GM23338 (cell line): ENCODE results near the gene ADGRL3.

ENCODE experiments used
- CTCF ChIP-seq, 2 experiments: fragments of 200-600 bp in 1 of 2; sonication (generic) in 1 of 2; conservative IDR thresholded peaks; 2 replicates each; pipeline versions ENCODE4 v1.5.1 to v1.6.1; 2016 to 2017; ENCODE audit warnings: antibody characterized with exemption in 2 of 2, low read depth in 2 of 2, mild to moderate bottlenecking in 2 of 2, moderate library complexity in 1 of 2
- ETS1 ChIP-seq: IDR thresholded peaks from 2 replicates; pipeline ENCODE4 v1.6.1; 2016; ENCODE audit warnings: antibody characterized with exemption
- EZH2 ChIP-seq: fragments of 200-600 bp; sonication (generic); IDR thresholded peaks from one replicate; pipeline ENCODE4 v1.8.0; 2017; ENCODE audit warnings: antibody characterized with exemption, mild to moderate bottlenecking, low read depth; ENCODE audit not compliant: unreplicated experiment
- EZH2phosphoT487 ChIP-seq: fragments of 200-600 bp; sonication (generic); IDR thresholded peaks from one replicate; pipeline ENCODE4 v1.8.1; 2018; ENCODE audit warnings: antibody characterized with exemption; ENCODE audit not compliant: unreplicated experiment
- POLR2AphosphoS5 ChIP-seq: IDR thresholded peaks from 2 replicates; pipeline ENCODE4 v1.6.1; 2016; ENCODE audit warnings: antibody characterized with exemption, low read depth

GRCh38 chr4:61408861-61409260 is 208.7 kb downstream of the ADGRL3 start:
- TF ChIP-seq CTCF (conservative IDR thresholded peaks at IDR 0.05; ENCODE audit: low read depth in 2 of 2) (no peak), EZH2phosphoT487 (no peak), EZH2 (no peak), ETS1 (no peak), POLR2AphosphoS5 (no peak)
